Fibroblast of lung (primary cell): ENCODE measurements around the gene CRACDL. TPM values are rescaled to one million over a fixed set of nuclear protein-coding genes. Genes with fewer than 3 reads are reported as not detected.
A peak's percentile ranks its signal among the peaks of the same experiment; 100 is the strongest.

Experiments
- DNase-seq, 2 donors: peaks; one replicate each; pipeline versions ENCODE4 v3.0.0 to v3.0.0-alpha.2; 2010; ENCODE audit warnings: low read depth in 2 of 2
- H2AFZ ChIP-seq: 2 replicates; pipeline ENCODE4 v1.5.1; 2012; ENCODE audit warnings: low read length, control low read depth, inconsistent platforms
- H3K27ac ChIP-seq: 2 replicates; pipeline ENCODE4 v1.5.1; 2011; ENCODE audit warnings: low read length, control low read depth; ENCODE audit not compliant: insufficient read depth
- H3K27me3 ChIP-seq: 2 replicates; pipeline ENCODE4 v1.5.1; 2011; ENCODE audit warnings: mild to moderate bottlenecking, low read length; ENCODE audit not compliant: control insufficient read depth, insufficient read depth
- H3K36me3 ChIP-seq: 2 replicates; pipeline ENCODE4 v1.5.1; 2011; ENCODE audit warnings: low read length; ENCODE audit not compliant: control insufficient read depth, insufficient read depth
- H3K4me1 ChIP-seq: 2 replicates; pipeline ENCODE4 v1.5.1; 2011; ENCODE audit warnings: low read length; ENCODE audit not compliant: control insufficient read depth, insufficient read depth; ENCODE audit errors: extremely low read depth
- H3K4me2 ChIP-seq: 2 replicates; pipeline ENCODE4 v1.5.1; 2011; ENCODE audit warnings: low read length, control low read depth; ENCODE audit not compliant: insufficient read depth; ENCODE audit errors: extremely low read depth
- H3K4me3 ChIP-seq, 4 experiments: fragments of 200-600 bp in 1 of 4; sonication (generic) in 1 of 4; replicated peaks in 1 of 4; 2 replicates each; pipeline ENCODE4 v1.5.1; 2011 to 2016; ENCODE audit warnings: low read length in 4 of 4, low read depth in 3 of 4, mild to moderate bottlenecking in 3 of 4, control low read depth in 2 of 4, inconsistent platforms in 1 of 4, mixed read lengths in 1 of 4; ENCODE audit not compliant: insufficient read depth in 1 of 4; ENCODE audit errors: control extremely low read depth in 1 of 4
- H3K79me2 ChIP-seq: 2 replicates; pipeline ENCODE4 v1.5.1; 2012; ENCODE audit warnings: mild to moderate bottlenecking, low read length, inconsistent platforms; ENCODE audit not compliant: control insufficient read depth, insufficient read depth
- H3K9ac ChIP-seq: 2 replicates; pipeline ENCODE4 v1.5.1; 2011; ENCODE audit warnings: mild to moderate bottlenecking, low read length, control low read depth; ENCODE audit not compliant: insufficient read depth
- H3K9me3 ChIP-seq: 2 replicates; pipeline ENCODE4 v1.5.1; 2012; ENCODE audit warnings: low read depth, low read length; ENCODE audit not compliant: control insufficient read depth, insufficient read depth
- H4K20me1 ChIP-seq: 2 replicates; pipeline ENCODE4 v1.5.1; 2011; ENCODE audit warnings: low read length; ENCODE audit not compliant: control insufficient read depth, insufficient read depth; ENCODE audit errors: extremely low read depth
- EZH2 ChIP-seq: IDR thresholded peaks from 2 replicates; pipeline ENCODE4 v1.5.1; 2012; ENCODE audit warnings: low read length, control low read depth, mild to moderate bottlenecking; ENCODE audit errors: missing control alignments
- polyA plus RNA-seq, 2 donors: library from polyadenylated mRNA; depleted of rRNA in 1 of 2; stranded (reverse) in 1 of 2; unstranded in 1 of 2; fragments of >200 nt; gene quantifications; 2 replicates each; pipeline ENCODE4 v1.2.1, GENCODE V29; 2011 to 2012; ENCODE audit warnings: missing spikeins in 1 of 2
- total RNA-seq: library from RNA; depleted of rRNA; stranded (reverse); fragments of >200 nt; gene quantifications from 2 replicates; pipeline ENCODE4 v1.2.1, GENCODE V29; 2014
- TF ChIP-seq, protein P1 (sequence below), 2 donors: IDR thresholded peaks in 1 of 2; conservative IDR thresholded peaks in 1 of 2; 1 replicate in 1 of 2; 2 replicates in 1 of 2; pipeline ENCODE4 v1.5.1; 2011 to 2012; ENCODE audit warnings: low read length in 2 of 2, control low read depth in 1 of 2, inconsistent platforms in 1 of 2, low read depth in 1 of 2, mild to moderate bottlenecking in 1 of 2

The CRACDL gene
- total and polyA plus RNA-seq, 2 donors (not counting 1 experiment from before 2014, with no cell fraction given), result not detected

DNA sequence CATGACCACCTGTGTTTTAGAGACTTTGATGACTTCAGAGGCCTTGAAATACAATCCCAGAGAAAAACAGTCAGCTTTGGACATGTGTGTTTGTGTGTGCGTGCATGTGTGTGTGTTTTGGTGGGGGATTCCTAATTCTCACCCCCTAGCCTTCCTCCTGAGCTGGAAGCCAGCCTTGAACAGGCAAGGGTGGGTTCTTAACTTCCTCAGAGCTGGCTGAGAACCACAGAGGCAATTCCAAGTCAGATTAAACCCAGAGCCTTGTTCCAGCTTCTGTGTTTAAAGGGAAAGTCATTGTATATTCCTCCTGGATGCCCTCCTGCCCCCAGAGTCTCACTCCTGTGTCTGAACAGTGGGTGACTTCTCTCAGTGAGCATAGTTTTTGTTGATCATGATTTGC, 159.9 kb downstream of the CRACDL start:
- TF ChIP-seq, protein P1, sequence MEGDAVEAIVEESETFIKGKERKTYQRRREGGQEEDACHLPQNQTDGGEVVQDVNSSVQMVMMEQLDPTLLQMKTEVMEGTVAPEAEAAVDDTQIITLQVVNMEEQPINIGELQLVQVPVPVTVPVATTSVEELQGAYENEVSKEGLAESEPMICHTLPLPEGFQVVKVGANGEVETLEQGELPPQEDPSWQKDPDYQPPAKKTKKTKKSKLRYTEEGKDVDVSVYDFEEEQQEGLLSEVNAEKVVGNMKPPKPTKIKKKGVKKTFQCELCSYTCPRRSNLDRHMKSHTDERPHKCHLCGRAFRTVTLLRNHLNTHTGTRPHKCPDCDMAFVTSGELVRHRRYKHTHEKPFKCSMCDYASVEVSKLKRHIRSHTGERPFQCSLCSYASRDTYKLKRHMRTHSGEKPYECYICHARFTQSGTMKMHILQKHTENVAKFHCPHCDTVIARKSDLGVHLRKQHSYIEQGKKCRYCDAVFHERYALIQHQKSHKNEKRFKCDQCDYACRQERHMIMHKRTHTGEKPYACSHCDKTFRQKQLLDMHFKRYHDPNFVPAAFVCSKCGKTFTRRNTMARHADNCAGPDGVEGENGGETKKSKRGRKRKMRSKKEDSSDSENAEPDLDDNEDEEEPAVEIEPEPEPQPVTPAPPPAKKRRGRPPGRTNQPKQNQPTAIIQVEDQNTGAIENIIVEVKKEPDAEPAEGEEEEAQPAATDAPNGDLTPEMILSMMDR (conservative IDR thresholded peaks at IDR 0.05 in 1 of 2, IDR thresholded peaks at IDR 0.05 in 1 of 2; ENCODE audit: low read depth in 1 of 2, low read length in 2 of 2), result no peak
- no peak for TF ChIP-seq EZH2

DNA sequence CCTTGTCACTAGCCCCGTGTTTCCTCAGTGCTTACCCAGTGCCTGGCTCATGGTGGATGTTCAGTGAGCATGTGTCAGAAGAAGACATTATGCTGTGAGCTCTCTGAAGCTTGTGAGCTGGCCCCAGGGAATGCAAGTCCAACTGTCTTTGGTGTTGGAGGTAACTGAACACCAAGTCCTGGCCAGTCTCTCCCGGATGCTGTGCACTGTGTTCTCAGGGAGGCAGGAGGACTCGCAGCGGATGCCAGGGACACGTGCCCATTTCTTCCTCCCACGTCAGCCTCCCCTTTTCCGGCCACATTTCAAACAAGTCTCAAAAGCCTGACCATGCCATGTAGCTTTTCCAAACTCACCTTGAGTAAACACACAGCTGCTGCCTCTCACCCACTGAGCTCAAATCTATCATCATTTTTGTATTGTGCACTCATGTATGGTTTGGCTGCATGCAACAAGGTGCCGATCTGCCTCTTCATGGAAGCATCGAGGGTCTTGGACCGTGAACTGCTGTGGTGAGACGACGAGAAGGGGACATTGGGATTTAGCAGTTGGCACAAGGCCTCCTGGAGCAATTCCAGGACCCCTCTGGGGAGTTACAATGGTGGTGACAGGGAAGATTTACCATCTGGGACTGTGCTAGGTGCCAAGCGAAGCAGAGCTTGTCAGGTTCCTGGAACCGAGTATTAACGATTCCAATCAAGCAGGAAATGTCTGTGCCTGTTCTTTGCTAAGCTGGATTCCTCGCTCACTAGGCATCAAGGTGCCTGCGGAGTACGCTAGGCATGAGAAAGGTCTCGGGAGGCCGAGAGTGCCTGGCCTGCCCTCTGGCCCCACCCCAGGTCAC, 160.7 kb downstream of the CRACDL start:
- no peak overlapping the region for H3K27ac ChIP-seq
- no peak overlapping the region for H3K9ac ChIP-seq
- no peak for TF ChIP-seq EZH2
- TF ChIP-seq, protein P1 (conservative IDR thresholded peaks at IDR 0.05 in 1 of 2, IDR thresholded peaks at IDR 0.05 in 1 of 2; ENCODE audit: low read depth in 1 of 2, low read length in 2 of 2), result no peak
- no peak overlapping the region for H3K4me3 ChIP-seq
- H3K9me3 ChIP-seq, result no peaks in the 10 kb centered on the region
- H2AFZ ChIP-seq, result no peak overlapping the region
- no peaks in the 10 kb centered on the region for H3K36me3 ChIP-seq
- H3K4me1 ChIP-seq, result no peaks in the 10 kb centered on the region
- H3K4me2 ChIP-seq, result no peak overlapping the region
- H3K79me2 ChIP-seq, result no peaks in the 10 kb centered on the region
- peak in 1 of 2 donors; percentile 29 for DNase-seq
- H4K20me1 ChIP-seq, result no peaks in the 10 kb centered on the region
- H3K27me3 ChIP-seq, result no peaks in the 10 kb centered on the region

More for the DNA sequence above, 159.9 kb downstream of the CRACDL start:
- H3K4me2 ChIP-seq, result no peak overlapping the region
- H4K20me1 ChIP-seq, result no peaks in the 10 kb centered on the region
- H3K9me3 ChIP-seq, result no peaks in the 10 kb centered on the region
- no peaks in the 10 kb centered on the region for H3K27me3 ChIP-seq
- no peak for DNase-seq
- no peak overlapping the region for H3K27ac ChIP-seq
- H3K36me3 ChIP-seq, result no peaks in the 10 kb centered on the region
- no peak overlapping the region for H3K4me3 ChIP-seq
- H3K79me2 ChIP-seq, result no peaks in the 10 kb centered on the region
- no peak overlapping the region for H2AFZ ChIP-seq
- H3K9ac ChIP-seq, result no peak overlapping the region
- H3K4me1 ChIP-seq, result no peaks in the 10 kb centered on the region

DNA sequence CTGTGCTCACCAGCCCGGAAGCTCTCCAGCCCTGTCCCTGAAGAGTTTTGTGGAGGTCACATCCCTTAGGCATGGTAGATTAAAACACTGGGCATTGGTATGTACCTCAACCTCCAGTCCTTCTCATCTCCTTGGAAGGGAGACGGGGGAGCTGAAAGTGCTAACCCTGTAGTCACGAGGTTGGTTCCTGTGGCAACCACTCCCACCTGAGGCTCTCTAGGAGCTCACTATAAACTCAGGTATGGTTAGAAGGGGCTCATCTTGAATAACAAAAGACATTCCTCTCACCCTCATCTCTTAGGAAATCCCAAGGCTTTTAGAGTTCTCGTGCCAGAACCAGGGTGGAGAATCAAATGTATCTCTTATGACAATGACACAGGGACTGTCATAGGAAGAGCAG, 162.1 kb downstream of the CRACDL start:
- H3K27me3 ChIP-seq, result no peaks in the 10 kb centered on the region
- no peak overlapping the region for H3K4me3 ChIP-seq
- no peaks in the 10 kb centered on the region for H3K36me3 ChIP-seq
- H2AFZ ChIP-seq, result no peak overlapping the region
- no peak overlapping the region for H3K27ac ChIP-seq
- H4K20me1 ChIP-seq, result no peaks in the 10 kb centered on the region
- TF ChIP-seq EZH2, result no peak
- TF ChIP-seq, protein P1 (conservative IDR thresholded peaks at IDR 0.05 in 1 of 2, IDR thresholded peaks at IDR 0.05 in 1 of 2; ENCODE audit: low read depth in 1 of 2, low read length in 2 of 2), result no peak
- H3K9ac ChIP-seq, result no peak overlapping the region
- no peak overlapping the region for H3K4me2 ChIP-seq
- H3K79me2 ChIP-seq, result no peaks in the 10 kb centered on the region
- no peak for DNase-seq
- no peaks in the 10 kb centered on the region for H3K4me1 ChIP-seq
- H3K9me3 ChIP-seq, result no peaks in the 10 kb centered on the region
